ENCODE measurements around the gene PCDHA4.

Gene PCDHA4

GRCh38 chr5:140855772-140856674, 49.2 kb downstream of the PCDHA4 start, which contains the start of gene PCDHA10:
Gene PCDHA10 (plus strand): TSS chr5:140855897. CDS start chr5:140856049, 152 bp downstream.
- DNase-seq (ENCODE audit: low read depth in 2 of 3, low spot score in 1 of 3), result no peak

- no peak for DNase-seq (ENCODE audit: low read depth in 2 of 3, low spot score in 1 of 3)
Measured at GRCh38 chr5:140857177-140857986, 50.5 kb downstream of the PCDHA4 start.

GRCh38 chr5:140857987-140858240, 51.0 kb downstream of the PCDHA4 start:
- DNase-seq (ENCODE audit: low read depth in 2 of 3, low spot score in 1 of 3), result no peak

GRCh38 chr5:140862441-140863295, 55.8 kb downstream of the PCDHA4 start:
- DNase-seq (ENCODE audit: low read depth in 2 of 3, low spot score in 1 of 3), result no peak

All from stimulated activated CD4-positive, alpha-beta T cell treated with anti-CD3 and anti-CD28 coated beads, Interleukin-12 subunit alpha, Interleukin-12 subunit beta, amount 100 ng/mL, for 48 hours (primary cell).